ENCODE data around the gene TSHZ1. TPM values are rescaled to one million over a fixed set of nuclear protein-coding genes. Genes with fewer than 3 reads are reported as not detected.
A peak's percentile ranks its signal among the peaks of the same experiment; 100 is the strongest.

TSHZ1 gene
- total RNA-seq, 1 donor: 13.4 TPM

DNA sequence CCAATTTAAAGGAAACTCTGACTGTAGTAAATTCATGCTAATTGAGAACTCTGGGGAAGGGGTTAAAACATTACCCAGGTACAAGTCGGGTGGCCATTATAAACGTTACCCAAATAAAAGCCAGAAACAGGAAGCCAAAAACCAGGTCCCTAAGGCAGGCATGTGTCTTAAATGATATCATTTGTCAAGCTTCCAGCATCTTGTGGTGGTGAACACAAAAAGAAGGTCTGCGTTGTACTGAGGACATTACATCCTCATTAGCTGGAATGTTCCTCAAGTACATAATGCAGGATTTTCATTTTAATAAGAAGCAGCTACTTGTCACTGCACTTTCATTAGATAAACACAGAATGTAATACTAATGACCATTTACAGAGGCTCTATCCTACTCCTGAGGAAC is 12.6 kb upstream of the TSHZ1 start:
- H3K4me3 ChIP-seq (ENCODE audit: low read depth, low read length): no peak overlapping the region
- peak; percentile 52 for DNase-seq (ENCODE audit: low read depth)
- TF ChIP-seq CTCF (IDR thresholded peaks at IDR 0.05; ENCODE audit: insufficient read depth, low read depth, low read length): no peak

GRCh38 chr18:75199327-75199726 is 11.3 kb upstream of the TSHZ1 start:
- TF ChIP-seq CTCF (IDR thresholded peaks at IDR 0.05; ENCODE audit: insufficient read depth, low read depth, low read length): no peak
- DNase-seq (ENCODE audit: low read depth): peak; percentile 45
- no peak overlapping the region for H3K4me3 ChIP-seq (ENCODE audit: low read depth, low read length)

GRCh38 chr18:75200071-75200470 is 10.5 kb upstream of the TSHZ1 start:
- H3K4me3 ChIP-seq (ENCODE audit: low read depth, low read length): no peak overlapping the region
- TF ChIP-seq CTCF (IDR thresholded peaks at IDR 0.05; ENCODE audit: insufficient read depth, low read depth, low read length): no peak
- DNase-seq (ENCODE audit: low read depth): no peak

DNA sequence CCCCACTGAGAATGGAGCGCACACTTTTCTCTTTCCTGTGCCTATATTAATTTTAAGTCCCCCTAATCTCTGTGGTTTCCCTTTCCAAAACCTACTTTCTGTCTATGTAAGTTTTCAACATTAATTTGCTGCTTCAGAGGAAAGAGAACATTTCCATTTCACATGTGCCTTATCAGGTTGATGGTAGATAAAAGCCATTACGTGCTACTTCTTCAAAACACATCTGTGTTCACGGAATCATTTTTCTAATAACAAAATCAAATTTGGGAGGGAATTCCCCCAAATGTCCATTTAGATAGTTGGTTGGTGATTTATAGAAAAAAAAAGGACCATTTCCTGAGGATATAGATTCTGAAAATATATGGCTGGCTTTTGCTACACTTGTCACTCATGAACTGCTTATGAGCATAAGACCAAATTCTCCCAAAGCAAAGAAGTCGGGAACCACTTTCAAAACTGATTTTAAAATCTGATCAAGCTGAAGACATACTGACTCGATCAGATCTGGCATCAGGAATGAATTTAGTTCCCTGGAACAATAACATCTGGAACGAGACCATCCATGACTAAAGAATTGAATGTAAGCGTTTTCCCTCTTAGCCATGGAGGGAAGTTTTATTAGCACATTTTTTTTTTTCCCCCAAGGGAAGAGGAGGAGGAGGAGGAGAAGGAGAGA is 9.9 kb upstream of the TSHZ1 start:
- no peak for TF ChIP-seq CTCF (IDR thresholded peaks at IDR 0.05; ENCODE audit: insufficient read depth, low read depth, low read length)
- DNase-seq (ENCODE audit: low read depth): no peak
- H3K4me3 ChIP-seq (ENCODE audit: low read depth, low read length): no peak overlapping the region

DNA sequence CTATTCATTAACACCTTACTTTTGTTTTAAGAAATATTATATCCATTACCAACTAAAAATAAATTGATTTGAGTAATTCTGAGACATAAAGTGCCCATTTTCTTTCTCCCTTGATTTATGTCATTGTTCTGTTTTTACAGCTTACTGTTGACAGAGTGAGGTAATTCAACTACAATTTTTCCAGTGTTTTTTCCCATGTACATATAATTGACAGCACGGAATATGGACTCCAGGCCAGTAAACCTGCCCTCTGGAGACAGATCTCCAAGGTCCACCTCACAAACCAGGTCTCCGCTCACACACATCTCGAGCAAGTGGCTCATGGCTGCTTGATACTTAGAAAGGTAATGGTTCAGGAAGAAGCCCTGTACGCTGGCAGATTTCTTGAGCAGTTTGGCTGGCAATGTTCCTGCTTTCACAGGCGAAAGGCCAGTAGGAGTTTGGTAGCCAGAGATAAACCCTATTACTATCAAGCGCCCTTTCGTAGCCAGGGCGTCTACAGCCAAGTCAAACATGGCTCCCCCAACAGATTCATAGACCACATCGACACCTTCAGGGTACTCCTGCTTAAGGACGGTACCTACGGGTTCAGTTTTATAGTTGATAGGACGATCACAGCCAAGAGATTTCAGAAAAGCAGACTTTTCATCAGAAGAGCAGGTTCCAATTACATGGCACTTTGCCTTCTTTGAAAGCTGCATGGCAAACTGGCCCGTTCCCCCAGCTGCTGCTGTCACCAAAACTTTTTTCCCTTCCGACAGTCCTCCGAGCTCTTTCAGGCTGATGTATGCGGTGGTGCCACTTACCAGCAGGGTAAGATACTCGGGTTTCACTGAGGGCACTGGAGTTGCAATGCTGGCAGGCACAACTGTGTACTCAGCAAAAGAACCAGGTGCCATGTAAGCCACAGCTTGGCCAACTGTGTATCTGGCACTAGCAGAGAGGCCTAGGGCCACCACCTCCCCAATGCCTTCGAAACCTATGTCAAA is 9.0 kb upstream of the TSHZ1 start:
- no peak for DNase-seq (ENCODE audit: low read depth)
- TF ChIP-seq CTCF (IDR thresholded peaks at IDR 0.05; ENCODE audit: insufficient read depth, low read depth, low read length): no peak
- no peak overlapping the region for H3K4me3 ChIP-seq (ENCODE audit: low read depth, low read length)

GRCh38 chr18:75202696-75203365 is 7.8 kb upstream of the TSHZ1 start:
- H3K4me3 ChIP-seq (ENCODE audit: low read depth, low read length): peak overlapping the region; percentile 92

More at GRCh38 chr18:75202696-75203365, 7.8 kb upstream of the TSHZ1 start:
- no peak for TF ChIP-seq CTCF (IDR thresholded peaks at IDR 0.05; ENCODE audit: insufficient read depth, low read depth, low read length)
- peak; percentile 39 for DNase-seq (ENCODE audit: low read depth)

Data from fibroblast of villous mesenchyme (primary cell).